Neural progenitor cell (in vitro differentiated cells): ENCODE measurements around the gene TBC1D1. TPM values are rescaled to one million over a fixed set of nuclear protein-coding genes. Genes with fewer than 3 reads are reported as not detected.

Experiments
- DNase-seq: peaks from one replicate; pipeline ENCODE4 v3.0.0-alpha.2; 2016; ENCODE audit warnings: low spot score
- H2AFZ ChIP-seq: fragments of 200-600 bp; sonication (generic); replicated peaks from 2 replicates; pipeline ENCODE4 v1.6.1; 2016; ENCODE audit warnings: antibody characterized with exemption
- H3F3A ChIP-seq: fragments of 200-600 bp; sonication (generic); 2 replicates; pipeline ENCODE4 v1.6.1; 2016; ENCODE audit warnings: antibody characterized with exemption, low read depth
- H3K27ac ChIP-seq: fragments of 200-600 bp; sonication (generic); 2 replicates; pipeline ENCODE4 v1.5.1; 2016; ENCODE audit warnings: mild to moderate bottlenecking
- H3K27me3 ChIP-seq: fragments of 200-600 bp; sonication (generic); 2 replicates; pipeline ENCODE4 v1.6.1; 2016; ENCODE audit warnings: mild to moderate bottlenecking, moderate library complexity
- H3K36me3 ChIP-seq: fragments of 200-600 bp; sonication (generic); 2 replicates; pipeline ENCODE4 v1.5.1; 2016
- H3K4me1 ChIP-seq: fragments of 200-600 bp; sonication (generic); 2 replicates; pipeline ENCODE4 v1.6.1; 2016; ENCODE audit warnings: mixed run types
- H3K4me2 ChIP-seq: fragments of 200-600 bp; sonication (generic); 2 replicates; pipeline ENCODE4 v1.6.1; 2016
- H3K4me3 ChIP-seq: fragments of 200-600 bp; sonication (generic); 2 replicates; pipeline ENCODE4 v1.5.1; 2016
- H3K79me2 ChIP-seq: fragments of 200-600 bp; sonication (generic); 2 replicates; pipeline ENCODE4 v1.6.1; 2016; ENCODE audit warnings: low read depth
- H3K9ac ChIP-seq: fragments of 200-600 bp; sonication (generic); 2 replicates; pipeline ENCODE4 v1.6.1; 2016
- H3K9me3 ChIP-seq: fragments of 200-600 bp; sonication (generic); 2 replicates; pipeline ENCODE4 v1.5.1; 2016; ENCODE audit warnings: low read depth
- H4K20me1 ChIP-seq: fragments of 200-600 bp; sonication (generic); 2 replicates; pipeline ENCODE4 v1.6.1; 2016; ENCODE audit warnings: low read depth
- H3K27ac Mint-ChIP-seq: 3 replicates; pipeline ENCODE4 v1.8.0; 2021; ENCODE audit warnings: mixed read lengths
- H3K27me3 Mint-ChIP-seq: 2 replicates; pipeline ENCODE4 v1.8.0; 2022; ENCODE audit warnings: low read depth, mild to moderate bottlenecking, inconsistent platforms, moderate library complexity, mixed read lengths; ENCODE audit not compliant: insufficient read depth
- H3K36me3 Mint-ChIP-seq: 3 replicates; pipeline ENCODE4 v1.8.0; 2021; ENCODE audit warnings: mixed read lengths
- H3K4me1 Mint-ChIP-seq: 3 replicates; pipeline ENCODE4 v1.8.0; 2021; ENCODE audit warnings: mixed read lengths
- H3K4me3 Mint-ChIP-seq: 3 replicates; pipeline ENCODE4 v1.8.0; 2021; ENCODE audit warnings: mild to moderate bottlenecking, moderate library complexity, mixed read lengths
- H3K9me3 Mint-ChIP-seq: 3 replicates; pipeline ENCODE4 v1.8.0; 2020; ENCODE audit warnings: mixed read lengths
- EZH2 ChIP-seq: fragments of 200-600 bp; sonication (generic); IDR thresholded peaks from 2 replicates; pipeline ENCODE4 v1.6.1; 2017; ENCODE audit warnings: antibody characterized with exemption, mild to moderate bottlenecking, moderate library complexity
- EZH2phosphoT487 ChIP-seq: fragments of 200-600 bp; sonication (generic); IDR thresholded peaks from 2 replicates; pipeline ENCODE4 v1.6.1; 2017; ENCODE audit warnings: antibody characterized with exemption
- total RNA-seq: library from RNA; depleted of rRNA; stranded (reverse); fragments of >200 nt; gene quantifications from 2 replicates; pipeline ENCODE4 v1.2.3, GENCODE V29; 2015; ENCODE audit warnings: low replicate concordance
- TF ChIP-seq, protein P1 (sequence below): fragments of 200-600 bp; sonication (generic); IDR thresholded peaks from 2 replicates; pipeline ENCODE4 v1.5.1; 2017; ENCODE audit warnings: antibody characterized with exemption, mild to moderate bottlenecking

The TBC1D1 gene
- total RNA-seq, 1 donor from 2014 or later = 208 TPM

DNA sequence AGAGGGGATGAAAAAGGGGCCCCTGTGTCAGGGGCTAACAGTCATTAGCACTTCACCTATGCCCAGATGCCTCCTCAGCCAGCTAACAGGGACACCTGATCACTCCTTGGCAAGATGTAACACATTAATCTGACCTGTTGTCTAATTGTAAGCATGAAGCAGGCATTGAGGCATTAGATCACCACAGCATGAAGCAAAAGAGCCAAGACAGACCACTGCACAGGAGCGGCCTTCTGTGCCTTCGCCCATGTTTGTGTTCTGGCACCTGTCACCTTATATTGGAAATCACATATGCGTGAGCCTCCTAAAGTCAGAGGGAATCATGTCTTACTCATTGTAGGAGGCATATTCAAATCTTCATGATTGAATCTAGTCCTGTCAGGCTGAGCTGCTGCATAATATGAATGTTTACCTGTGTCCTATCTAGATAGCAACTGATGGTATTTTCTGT lies 117.7 kb downstream of the TBC1D1 start:
- Mint-ChIP-seq H3K4me1 (peaks cover 51% of the 10 kb centered on the region), H3K27ac (peak overlapping the region; percentile 22), H3K4me3 (no peak overlapping the region), H3K27me3 (peaks cover 2% of the 10 kb centered on the region), H3K9me3 (no peaks in the 10 kb centered on the region), H3K36me3 (no peaks in the 10 kb centered on the region)
- TF ChIP-seq EZH2 (no peak), EZH2phosphoT487 (no peak)
- TF ChIP-seq, protein P1, sequence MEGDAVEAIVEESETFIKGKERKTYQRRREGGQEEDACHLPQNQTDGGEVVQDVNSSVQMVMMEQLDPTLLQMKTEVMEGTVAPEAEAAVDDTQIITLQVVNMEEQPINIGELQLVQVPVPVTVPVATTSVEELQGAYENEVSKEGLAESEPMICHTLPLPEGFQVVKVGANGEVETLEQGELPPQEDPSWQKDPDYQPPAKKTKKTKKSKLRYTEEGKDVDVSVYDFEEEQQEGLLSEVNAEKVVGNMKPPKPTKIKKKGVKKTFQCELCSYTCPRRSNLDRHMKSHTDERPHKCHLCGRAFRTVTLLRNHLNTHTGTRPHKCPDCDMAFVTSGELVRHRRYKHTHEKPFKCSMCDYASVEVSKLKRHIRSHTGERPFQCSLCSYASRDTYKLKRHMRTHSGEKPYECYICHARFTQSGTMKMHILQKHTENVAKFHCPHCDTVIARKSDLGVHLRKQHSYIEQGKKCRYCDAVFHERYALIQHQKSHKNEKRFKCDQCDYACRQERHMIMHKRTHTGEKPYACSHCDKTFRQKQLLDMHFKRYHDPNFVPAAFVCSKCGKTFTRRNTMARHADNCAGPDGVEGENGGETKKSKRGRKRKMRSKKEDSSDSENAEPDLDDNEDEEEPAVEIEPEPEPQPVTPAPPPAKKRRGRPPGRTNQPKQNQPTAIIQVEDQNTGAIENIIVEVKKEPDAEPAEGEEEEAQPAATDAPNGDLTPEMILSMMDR = no peak
- H3K9ac ChIP-seq = no peak overlapping the region
- H4K20me1 ChIP-seq = peaks cover 42% of the 10 kb centered on the region
- H3K36me3 ChIP-seq = no peaks in the 10 kb centered on the region
- H3F3A ChIP-seq = no peaks in the 10 kb centered on the region
- H3K27me3 ChIP-seq = no peaks in the 10 kb centered on the region
- H2AFZ ChIP-seq = no peak overlapping the region
- no peak overlapping the region for H3K4me2 ChIP-seq
- no peak overlapping the region for H3K4me3 ChIP-seq
- H3K27ac ChIP-seq = no peak overlapping the region
- H3K4me1 ChIP-seq = peaks cover 46% of the 10 kb centered on the region
- no peak for DNase-seq
- peaks cover 72% of the 10 kb centered on the region for H3K79me2 ChIP-seq
- no peaks in the 10 kb centered on the region for H3K9me3 ChIP-seq

DNA sequence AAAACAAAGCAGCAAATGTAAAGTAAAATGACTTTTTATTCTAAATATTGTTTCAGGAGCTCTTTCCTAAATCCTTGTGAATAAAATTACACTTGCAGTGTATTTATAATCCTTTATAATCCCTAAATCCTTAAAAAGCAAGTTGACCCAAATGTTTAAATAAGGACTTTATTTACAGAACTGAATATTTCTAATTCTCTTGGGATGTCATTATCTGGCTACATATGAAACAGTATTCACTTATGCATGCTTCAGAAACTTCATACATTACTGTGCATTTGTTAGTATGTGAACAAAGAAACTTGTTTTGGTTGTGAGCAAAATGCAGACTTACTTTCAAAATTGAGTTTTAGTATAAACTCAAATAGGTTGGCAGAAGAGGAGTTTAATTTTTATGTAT lies 118.5 kb downstream of the TBC1D1 start:
- no peak overlapping the region for H3K9ac ChIP-seq
- no peaks in the 10 kb centered on the region for H3K9me3 ChIP-seq
- Mint-ChIP-seq H3K9me3 (no peaks in the 10 kb centered on the region), H3K36me3 (no peaks in the 10 kb centered on the region), H3K27ac (no peak overlapping the region), H3K4me1 (peaks cover 48% of the 10 kb centered on the region), H3K27me3 (peaks cover 2% of the 10 kb centered on the region), H3K4me3 (no peak overlapping the region)
- no peak overlapping the region for H2AFZ ChIP-seq
- H4K20me1 ChIP-seq = peaks cover 34% of the 10 kb centered on the region
- no peak overlapping the region for H3K4me3 ChIP-seq
- no peaks in the 10 kb centered on the region for H3K36me3 ChIP-seq
- no peak for DNase-seq
- no peak overlapping the region for H3K4me2 ChIP-seq
- H3K27me3 ChIP-seq = no peaks in the 10 kb centered on the region
- H3F3A ChIP-seq = no peaks in the 10 kb centered on the region
- H3K4me1 ChIP-seq = peaks cover 39% of the 10 kb centered on the region
- no peak for TF ChIP-seq EZH2phosphoT487
- no peak for TF ChIP-seq EZH2
- TF ChIP-seq, protein P1 = no peak
- H3K27ac ChIP-seq = no peak overlapping the region
- peaks cover 64% of the 10 kb centered on the region for H3K79me2 ChIP-seq

DNA sequence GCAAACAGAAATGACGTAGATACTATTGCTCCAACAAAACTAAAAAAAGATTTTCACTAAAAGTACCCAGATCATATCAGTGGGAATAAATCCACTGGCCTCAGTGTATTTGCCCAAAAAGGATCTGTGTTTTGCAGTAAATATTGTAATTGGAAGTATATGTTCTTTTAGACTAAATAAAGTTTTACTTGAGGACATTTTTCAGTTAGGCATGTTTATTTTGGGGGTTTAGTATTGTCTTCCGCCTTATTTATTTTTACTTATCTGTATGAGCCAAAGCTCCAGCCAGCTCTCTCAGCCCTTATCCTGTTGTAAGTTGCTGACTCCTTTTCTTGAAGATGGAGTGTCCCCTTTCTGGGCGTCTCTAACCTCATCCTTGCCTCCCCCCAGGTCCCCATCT lies 119.1 kb downstream of the TBC1D1 start:
- peaks cover 43% of the 10 kb centered on the region for H3K4me1 Mint-ChIP-seq
- Histone ChIP-seq H3K4me3 (no peak overlapping the region), H2AFZ (no peak overlapping the region), H3K4me2 (no peak overlapping the region), H4K20me1 (peaks cover 29% of the 10 kb centered on the region), H3K9me3 (no peaks in the 10 kb centered on the region), H3K9ac (no peak overlapping the region), H3K27me3 (no peaks in the 10 kb centered on the region), H3K36me3 (no peaks in the 10 kb centered on the region), H3K27ac (no peak overlapping the region), H3K4me1 (peaks cover 34% of the 10 kb centered on the region), H3K79me2 (peaks cover 59% of the 10 kb centered on the region), H3F3A (no peaks in the 10 kb centered on the region)
- H3K36me3 Mint-ChIP-seq = no peaks in the 10 kb centered on the region
- no peaks in the 10 kb centered on the region for H3K9me3 Mint-ChIP-seq
- H3K27ac Mint-ChIP-seq = no peak overlapping the region
- TF ChIP-seq EZH2 (no peak), EZH2phosphoT487 (no peak)
- TF ChIP-seq, protein P1 = no peak
- no peak for DNase-seq
- H3K4me3 Mint-ChIP-seq = no peak overlapping the region
- H3K27me3 Mint-ChIP-seq = peaks cover 2% of the 10 kb centered on the region
